GM21737 (cell line): Measurements from ENCODE around the gene RPTOR.

Experiments
- ATAC-seq: cut with Tn5 transposase; IDR thresholded peaks from one replicate; pipeline ENCODE4 v1.9.1; 2021; ENCODE audit warnings: mild to moderate bottlenecking, moderate library complexity; ENCODE audit not compliant: unreplicated experiment

Gene RPTOR

DNA sequence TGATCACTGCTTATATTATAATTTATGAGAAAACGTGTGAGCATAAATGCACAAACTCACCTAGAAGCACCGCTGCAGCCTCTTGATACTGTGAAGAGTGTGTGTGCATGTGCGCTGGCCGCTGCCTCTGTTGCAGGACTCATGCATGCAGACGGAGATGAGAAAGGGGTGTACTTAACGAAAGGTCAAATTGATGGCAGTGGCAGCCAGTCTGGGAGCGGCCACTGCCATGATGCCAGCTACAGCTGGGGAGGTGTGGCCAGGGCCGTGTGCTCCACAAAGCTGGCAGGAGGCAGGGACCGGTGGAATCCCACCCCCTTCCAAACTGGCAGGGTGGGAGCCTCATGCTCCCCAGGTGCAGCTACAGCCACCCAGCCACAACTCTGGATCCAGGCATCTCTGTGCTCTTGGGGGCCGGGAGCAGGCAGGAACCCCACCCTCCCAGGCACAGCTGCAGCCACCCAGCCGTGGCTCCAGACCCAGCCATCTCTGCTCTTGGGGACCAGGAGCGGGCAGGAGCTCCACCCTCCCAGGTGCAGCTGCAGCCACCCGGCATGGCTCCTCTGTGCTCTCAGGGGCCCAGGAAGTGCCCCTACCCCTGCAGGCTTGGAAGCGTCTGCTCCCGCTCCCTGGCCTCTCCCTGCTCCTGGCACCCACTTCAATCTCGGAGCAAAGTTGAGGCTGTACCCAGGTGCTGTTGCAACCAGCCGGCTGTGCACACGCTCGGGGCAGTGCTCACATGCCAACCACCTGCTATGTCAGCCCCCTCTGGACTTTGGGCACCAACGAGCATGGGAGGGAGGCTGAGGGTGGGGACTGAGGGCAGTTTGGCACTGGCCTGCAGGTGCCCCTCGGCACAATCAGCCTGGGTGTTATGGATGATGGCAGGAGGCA lies 369.5 kb downstream of the RPTOR start:
- ATAC-seq = no peak

DNA sequence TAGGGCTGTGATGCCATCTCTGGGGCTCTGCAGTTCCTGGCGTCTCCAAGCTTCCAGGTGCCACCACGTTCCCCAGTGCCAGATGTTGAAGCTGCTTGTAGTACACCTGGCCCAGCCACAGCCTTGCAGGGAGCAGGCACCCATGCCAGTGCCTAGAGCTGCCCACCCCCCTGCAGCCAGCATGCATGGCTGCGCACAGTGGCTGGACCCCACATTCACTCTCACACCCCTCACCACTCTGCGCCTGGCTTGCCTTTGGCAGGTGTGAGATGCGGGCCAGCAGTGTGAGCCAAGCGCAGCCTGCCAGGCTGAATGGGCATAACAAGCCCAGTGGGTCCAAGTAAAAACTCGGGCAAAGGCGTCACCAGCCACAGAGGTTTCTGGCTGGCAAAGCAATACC lies 371.6 kb downstream of the RPTOR start:
- no peak for ATAC-seq

DNA sequence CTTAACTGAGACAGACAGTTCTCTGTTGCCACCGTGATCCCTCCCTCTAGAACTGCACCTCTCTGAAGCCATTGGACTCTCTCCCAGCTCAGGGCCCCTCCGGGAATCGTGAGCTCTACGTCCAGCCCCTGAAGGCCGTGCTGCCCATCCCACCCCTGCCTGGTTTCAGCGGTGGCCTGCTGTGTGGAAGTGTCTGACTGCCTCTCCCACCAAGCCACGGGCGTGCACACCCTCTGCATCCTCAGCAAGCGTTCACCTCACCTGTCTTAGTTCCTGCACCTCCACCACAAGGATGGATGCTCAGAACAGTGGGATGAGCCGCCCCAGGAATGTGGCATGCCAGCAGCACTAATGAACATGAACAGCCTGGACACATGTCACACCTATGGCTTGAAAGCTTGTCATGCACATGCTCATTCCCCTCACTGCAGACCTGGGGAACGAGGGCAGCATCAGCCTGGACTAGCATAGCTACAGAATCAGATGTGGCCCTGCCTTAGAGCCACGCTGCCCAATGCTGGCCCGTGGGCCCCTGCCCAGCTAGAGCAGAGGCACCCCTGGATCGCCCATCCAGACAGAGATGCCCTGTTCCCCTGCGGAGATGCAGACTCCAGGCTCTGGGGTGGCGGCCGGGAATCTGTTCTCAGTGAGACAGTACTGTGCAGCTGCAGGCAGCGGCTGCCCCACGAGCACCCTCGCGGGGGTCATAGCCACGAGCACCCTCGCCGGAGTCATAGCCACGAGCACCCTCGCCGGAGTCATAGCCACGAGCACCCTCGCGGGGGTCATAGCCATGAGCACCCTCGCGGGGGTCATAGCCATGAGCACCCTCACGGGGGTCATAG lies 373.3 kb downstream of the RPTOR start:
- no peak for ATAC-seq

DNA sequence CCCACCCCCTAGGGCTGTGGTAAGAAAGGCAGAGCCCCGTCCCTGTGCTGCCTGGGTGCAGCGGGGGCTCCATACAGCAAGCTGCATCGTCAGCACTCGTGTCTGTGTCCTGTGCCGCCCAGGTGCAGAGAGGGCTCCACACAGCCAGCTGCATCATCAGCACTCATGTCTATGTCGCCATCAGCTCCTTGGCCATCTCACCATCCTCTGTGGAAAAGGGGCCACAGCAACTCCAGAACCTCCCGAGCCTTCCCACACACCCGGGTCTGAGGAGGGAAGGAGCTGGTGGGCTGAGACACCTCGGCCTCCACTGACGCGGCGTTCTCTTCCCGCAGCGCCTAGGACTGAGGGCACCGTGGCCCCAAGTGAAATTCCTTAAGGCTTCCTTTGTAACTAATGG lies 374.1 kb downstream of the RPTOR start:
- ATAC-seq = no peak

DNA sequence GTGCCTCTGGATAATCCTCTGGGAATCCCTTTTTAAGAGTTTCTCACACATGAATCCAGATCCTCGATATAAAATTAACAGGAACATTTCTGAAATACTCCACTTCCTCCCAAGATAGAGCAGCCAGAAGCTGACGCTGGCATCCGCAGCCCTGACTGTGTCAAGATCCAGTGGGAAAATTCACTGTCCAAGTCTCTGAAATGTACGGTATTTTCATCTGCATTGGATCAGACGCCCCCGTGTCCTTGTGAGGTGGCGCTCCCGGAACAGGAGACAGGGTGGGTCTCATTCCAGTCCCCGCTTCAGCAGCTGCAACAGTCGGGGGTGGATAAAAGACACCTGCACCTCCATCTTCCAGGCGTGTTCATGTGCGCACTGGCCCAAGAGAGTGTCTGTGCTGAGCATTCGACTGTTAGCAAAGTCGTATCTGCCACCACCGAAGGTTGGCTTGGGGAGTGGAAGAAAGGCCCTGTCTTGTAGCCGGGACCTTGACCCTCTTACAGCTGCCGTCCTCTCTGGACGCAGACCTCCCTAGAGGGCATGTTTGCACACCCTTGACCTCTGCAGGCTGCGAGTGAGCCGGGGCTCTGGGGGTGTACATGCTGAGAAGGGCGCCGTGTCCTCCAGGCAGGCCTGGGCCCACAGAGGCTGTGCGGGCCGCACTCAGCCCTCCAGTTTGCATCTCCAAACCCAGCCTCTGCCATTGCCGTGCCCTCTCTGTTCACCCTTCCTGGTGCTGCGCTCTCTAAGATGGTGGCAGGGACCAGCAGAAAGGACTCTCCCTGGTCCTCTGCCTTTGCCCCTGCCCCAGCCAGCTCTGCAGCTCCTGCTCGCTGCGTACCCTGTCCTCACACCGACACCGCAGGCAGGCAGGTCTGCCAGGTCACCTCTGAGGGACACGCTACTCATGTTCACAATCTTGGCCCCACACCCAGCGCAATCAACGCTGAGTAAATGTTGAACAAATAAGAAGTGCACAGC lies 375.0 kb downstream of the RPTOR start:
- ATAC-seq = no peak

DNA sequence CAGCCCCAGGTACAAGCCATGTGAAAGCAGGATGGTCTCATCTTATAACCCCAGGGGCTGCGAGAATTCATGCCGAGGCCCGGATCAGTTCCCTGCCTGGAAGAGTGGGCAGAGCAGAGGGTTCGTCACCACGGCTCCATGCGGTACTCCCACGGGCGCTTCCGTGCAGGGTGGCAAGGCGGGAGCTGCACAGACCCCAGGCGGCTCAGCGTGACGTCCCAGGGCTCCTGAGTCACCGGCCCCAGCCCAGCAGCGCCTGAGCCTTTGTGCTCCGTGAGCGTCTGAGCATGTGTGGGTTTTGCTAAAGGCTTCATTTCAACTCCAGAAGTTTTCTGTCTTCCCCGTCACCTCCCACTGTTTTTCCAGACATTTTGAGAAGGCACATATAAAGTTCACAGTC lies 375.8 kb downstream of the RPTOR start:
- no peak for ATAC-seq

DNA sequence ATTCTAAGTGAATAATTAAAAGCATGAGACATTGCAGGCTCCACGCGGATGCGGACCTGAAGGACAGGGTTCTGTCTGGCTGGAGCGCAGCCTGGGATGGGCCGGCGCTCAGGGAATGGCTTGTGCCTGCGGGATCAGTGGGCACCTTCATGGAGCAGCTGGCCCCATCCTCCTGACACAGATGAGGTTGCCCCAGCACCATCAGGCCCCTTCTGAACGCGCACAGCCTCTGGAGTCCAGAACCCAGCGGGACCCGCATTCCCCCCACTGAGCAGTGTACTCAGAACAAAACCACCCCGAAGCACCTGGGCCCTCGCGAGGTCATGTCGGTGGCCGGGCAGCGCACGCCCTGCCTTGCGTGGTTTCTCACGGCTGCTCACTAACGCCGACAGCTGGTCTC lies 376.5 kb downstream of the RPTOR start:
- no peak for ATAC-seq

DNA sequence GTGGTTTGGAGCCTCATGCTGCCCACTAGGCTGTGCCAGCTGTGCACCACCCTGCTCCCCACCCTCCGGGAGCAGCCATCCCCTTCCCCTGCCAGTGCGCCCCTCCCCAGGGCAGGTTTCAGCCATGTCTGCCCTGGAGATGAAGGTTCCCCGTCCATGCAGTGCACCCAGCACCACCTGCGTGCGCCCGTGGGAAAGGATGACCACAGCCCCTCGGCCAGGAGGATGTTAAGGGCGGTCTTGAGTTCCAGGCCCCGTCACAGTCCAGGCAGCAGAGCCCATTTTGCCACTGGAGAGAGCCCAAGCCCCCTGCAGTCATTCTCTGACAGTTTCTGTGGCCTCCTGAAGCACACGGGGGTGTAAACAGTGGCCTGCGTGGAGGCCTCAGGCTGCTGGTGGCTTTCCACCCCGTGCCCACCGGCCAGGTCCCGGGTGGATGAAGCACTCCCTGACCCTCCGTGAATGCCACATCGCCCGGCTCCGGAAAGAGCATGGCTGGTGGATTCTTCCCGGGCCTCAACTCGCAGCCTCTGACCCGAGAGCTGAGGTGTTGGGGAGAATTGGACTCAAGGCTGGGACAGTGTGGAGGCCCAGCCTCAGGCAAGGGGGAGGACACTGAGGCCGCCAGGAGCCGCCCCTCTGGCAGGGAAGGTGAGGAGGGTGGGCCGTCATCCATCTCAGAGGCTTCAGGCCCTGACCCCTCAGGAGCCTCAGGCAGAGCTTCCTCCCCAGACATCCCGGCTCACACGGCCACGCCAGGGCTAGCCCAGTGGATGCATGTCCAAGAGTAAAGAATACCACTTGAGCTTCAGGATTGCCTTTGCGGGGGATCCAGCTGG lies 377.3 kb downstream of the RPTOR start:
- ATAC-seq = no peak

DNA sequence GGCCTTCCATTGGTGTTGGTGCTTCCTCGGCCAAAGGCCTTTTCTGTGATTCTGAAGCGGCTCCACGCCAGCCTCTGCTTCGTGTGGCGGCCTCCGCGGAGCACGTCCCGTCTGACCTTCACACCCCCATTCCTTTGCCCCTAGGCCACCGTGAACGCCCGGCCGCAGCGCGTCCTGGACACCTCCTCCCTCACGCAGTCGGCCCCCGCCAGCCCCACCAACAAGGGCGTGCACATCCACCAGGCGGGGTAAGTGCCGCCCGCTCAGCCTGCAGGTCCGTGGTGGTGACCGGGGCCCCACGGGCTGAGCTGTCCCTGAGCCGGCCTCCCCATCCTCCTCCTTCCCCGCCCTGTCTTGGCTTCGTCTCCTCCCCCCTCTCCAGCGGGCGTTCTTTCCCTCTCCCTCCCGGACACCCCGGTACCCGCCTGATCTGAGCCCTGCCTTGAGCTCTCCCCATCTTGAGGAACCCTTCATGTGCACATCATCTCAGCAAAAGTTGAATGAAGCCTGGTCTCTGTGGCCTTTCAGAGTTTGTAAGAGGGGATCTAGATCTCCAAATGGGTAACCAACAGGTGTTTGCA lies 378.0 kb downstream of the RPTOR start:
- no peak for ATAC-seq

DNA sequence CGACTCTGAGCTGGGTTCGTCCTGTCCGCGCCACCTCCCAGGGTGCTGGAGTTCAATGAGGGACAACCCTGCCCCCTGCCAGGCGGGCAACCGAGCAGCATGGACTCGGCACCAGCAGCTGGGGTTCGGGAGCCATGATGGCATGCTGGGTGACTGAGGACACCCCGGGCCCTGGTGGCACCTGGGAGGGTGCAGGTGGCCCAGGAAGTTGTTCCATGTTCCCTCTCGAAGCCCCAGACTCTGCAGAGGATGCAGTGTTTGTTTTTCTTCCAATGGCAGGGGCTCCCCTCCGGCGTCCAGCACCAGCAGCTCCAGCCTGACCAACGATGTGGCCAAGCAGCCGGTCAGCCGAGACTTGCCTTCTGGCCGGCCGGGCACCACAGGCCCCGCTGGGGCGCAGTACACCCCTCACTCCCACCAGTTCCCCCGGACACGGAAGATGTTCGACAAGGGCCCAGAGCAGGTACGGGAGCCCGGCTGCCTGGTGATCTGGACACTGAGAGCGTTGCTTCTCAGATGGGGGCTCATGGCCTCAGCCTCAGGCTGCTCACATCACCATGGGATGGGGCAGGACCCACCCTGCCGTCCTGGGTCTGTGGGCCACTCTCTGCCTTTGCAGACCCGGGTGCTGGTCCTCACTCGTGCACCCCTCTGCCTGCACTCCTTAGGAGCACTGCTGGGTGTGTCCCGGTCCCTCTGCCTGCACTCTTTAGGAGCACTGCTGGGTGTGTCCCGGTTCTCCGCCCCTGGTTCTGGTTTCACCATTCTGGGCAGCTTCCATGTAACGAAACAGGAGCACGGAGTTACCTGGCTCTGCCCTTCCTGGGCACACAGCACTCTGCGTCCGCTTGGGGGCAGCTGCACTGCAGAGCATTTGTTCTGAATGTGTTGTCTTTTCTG lies 378.8 kb downstream of the RPTOR start:
- no peak for ATAC-seq

DNA sequence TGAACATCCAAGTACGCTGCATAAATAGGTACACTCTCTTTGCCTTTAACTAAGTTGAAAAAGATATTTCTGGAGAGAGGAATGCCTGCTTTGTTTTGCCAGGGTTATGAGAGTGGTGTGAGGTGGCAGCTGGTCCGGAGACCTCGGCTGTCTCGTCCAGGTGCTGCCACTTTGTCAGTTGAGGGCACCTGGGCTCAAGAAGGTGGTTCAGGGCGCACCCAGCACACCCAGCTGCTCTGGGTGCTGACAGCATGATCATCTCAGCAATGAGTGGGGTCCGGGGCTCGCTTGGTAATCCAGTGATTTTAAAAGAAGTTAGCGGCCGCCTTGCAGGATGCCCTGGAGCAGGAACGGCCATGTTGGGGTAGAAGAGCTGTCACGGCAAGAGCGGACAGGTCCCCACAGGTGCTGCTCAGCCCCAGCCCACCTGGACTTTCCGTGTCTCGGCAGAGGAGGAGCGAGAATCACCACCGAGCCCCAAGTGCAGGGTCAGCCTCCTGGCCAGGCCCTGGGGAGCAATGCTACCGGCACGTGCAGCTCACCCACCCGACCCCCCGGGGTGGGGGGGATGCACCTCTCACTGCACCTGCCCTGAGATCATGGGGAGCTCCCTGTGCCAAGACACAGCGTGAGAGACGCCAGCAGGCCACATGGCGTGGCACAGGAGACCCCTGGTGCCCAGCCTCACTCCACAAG lies 379.6 kb downstream of the RPTOR start:
- no peak for ATAC-seq

DNA sequence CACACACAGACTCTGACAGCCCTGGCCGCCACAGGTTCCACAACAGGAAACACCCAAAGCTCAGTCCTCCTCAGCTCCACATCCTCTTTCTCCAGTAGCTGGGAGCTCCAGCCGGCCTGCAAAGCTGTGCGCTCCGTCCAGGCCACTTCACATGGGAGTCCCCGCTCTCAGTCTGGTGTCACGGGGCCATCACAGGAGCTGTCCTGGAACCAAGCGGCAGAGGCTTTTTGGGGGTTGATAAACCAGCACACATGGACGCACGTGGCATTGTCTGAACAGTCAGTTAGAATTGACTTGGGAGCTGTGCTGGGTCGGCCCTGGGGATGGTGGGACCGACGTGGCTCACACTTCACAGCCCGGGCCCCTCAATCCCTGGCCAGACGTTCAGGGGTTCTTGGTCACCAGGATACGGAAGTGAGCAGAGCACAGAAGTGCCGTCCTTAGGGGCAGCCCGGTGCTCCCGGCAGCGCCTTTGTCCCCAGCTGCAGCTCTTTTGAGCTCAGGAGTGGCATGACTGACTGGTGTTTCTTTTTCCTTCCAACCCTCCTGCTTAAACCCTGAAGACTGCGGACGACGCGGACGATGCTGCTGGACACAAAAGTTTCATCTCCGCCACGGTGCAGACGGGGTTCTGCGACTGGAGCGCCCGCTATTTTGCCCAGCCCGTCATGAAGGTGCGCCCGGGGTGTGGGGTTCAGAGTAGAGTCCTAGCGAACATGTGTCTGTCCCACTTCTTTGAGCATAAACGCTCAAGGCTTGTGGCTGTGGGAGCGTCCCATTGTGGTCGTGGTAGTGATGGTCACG lies 380.4 kb downstream of the RPTOR start:
- no peak for ATAC-seq

DNA sequence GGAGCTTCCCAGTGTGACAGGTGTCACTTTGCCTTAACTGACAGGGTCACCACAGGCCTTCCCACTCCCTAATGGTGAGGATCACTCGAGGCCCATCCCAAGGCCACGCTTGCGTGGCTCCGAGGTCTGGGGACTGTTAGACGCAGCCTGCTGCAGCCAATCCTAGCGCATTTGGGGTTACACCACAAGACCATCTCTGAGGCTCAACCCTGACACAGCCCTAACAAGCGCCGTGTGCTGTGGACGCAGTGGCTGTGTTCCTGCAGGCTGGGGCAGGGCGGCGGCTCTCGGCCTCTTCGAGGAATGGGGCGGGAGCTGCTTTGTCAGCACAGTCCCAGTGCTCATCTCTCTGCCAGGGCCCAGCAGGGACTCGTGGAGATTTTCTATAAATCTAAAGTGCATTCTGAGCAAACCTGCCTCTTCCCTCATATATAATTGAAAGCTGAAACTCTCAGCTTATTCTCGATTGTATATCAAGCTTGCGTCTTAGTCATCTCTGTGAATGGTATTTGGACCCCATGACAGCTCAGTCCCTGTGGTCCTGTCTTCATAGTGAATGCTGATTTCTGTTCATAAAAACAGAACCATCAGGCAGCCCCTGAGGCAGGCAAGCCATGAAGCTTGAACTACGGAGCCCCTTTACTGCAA lies 381.2 kb downstream of the RPTOR start:
- ATAC-seq = no peak

DNA sequence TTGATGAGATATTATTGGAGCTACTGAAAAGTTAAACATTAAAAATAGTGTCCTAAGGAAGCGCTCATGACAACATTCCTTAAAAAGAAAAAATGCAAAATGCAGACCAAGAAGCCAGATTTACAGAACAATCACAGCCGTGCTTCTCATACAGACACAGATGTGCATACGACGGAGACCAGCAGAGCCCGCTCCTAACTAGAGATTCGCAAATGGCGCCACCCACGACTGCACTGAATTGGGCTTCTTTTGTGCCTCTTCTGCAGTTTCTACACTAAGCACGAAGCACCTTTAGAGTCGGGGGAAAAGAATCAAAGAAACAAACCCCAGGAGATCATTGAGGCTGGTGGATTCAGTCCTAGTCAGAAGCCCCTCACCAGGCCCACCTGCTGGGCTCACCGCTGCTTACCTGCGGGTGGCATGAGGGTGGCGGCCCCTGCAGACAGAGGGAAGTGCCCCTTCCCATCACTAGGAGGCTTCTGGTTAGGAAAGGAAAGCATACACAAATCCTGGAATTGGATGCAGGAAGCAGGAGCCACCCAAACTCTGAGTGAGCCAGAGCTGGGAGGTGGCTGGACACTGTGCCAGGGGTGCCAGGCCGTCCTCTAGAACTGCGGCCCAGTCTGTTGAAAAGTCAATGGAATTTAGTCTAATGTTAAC lies 382.1 kb downstream of the RPTOR start:
- no peak for ATAC-seq

DNA sequence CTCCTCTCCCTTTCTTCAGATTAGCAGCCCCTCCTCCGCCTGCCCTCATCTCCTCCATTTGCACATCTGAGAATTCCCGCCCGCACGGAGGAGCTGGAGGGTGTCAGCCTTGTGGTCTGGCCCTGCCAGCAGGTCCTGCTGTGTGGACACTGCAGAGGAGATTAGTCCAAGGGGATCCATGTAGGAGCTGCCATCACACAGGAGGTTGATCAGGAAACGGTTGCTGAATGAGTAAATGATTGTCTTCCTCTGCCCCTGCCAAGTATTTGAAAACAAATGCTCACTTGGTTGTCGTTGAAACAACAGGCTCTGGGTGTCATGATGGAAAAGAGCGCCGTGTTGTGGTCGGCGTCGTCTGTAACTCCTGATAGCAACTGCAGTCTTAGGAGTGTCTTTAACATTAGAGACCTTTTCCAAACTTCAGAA lies 383.2 kb downstream of the RPTOR start:
- ATAC-seq = no peak

DNA sequence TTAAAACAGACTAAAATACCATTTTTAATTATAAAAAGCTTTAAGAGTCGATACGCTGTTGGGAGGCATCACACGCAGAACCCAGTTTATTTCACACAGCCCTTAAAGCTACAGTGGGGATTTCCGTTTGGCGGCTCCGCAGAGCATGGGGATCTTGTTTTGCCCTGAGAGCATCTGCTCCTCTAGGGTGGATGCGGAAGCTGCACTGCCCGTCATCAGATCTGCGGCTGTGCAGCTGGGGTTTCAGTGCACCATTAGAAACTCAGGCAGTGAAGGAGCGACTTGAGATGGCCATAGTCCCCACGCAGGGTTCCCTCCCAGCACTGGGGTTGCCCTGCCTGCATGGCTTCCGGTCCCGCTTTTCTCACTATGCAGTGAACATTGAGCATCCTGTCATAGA lies 384.8 kb downstream of the RPTOR start:
- no peak for ATAC-seq
